NB4 (cell line): Measurements from ENCODE around the gene LMAN2.

Experiments used
- MAX ChIP-seq: IDR thresholded peaks from 2 replicates; pipeline ENCODE4 v1.6.1; 2011; ENCODE audit warnings: low read depth, low read length
- POLR2A ChIP-seq: IDR thresholded peaks from 2 replicates; pipeline ENCODE4 v1.6.1; 2011; ENCODE audit warnings: mild to moderate bottlenecking; ENCODE audit not compliant: insufficient read length; ENCODE audit errors: extremely low read depth
- TF ChIP-seq, protein P1 (sequence below): IDR thresholded peaks from one replicate; pipeline ENCODE4 v1.5.1; 2012; ENCODE audit warnings: low read depth, low read length

DNA sequence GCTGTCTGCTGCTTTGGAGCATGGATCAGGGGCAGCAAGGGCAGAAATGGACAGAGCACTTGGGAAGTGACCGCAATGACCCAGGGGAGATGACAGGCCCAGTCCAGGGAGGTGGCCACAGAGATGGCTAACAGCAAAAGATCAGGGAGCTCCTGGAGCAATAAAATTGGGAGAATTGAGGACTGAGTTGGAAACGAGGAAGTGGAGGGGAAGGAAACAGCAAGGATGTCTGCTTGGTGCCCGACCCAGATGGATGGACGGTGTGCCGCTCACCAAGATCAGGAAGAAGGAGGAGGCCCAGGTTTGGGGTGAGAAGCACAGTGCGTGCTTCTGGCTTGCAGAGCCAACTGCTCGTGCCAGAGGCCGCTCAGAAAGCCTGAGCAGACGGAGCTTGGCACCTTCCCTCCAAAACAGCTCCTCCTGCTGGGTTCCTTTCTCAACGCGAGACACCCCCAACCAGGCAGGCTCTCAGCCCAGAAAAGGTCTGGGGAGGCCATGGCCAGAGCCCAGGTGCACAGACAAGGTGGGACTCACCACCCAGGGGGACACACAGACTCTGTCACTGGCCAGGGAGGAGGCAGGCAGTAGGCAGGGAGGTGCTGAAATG lies 31.1 kb upstream of the LMAN2 start:
- TF ChIP-seq, protein P1, sequence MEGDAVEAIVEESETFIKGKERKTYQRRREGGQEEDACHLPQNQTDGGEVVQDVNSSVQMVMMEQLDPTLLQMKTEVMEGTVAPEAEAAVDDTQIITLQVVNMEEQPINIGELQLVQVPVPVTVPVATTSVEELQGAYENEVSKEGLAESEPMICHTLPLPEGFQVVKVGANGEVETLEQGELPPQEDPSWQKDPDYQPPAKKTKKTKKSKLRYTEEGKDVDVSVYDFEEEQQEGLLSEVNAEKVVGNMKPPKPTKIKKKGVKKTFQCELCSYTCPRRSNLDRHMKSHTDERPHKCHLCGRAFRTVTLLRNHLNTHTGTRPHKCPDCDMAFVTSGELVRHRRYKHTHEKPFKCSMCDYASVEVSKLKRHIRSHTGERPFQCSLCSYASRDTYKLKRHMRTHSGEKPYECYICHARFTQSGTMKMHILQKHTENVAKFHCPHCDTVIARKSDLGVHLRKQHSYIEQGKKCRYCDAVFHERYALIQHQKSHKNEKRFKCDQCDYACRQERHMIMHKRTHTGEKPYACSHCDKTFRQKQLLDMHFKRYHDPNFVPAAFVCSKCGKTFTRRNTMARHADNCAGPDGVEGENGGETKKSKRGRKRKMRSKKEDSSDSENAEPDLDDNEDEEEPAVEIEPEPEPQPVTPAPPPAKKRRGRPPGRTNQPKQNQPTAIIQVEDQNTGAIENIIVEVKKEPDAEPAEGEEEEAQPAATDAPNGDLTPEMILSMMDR, result peak; percentile 32
- TF ChIP-seq POLR2A (no peak), MAX (no peak)
